ENCODE results near the gene F8A1.
"Not testable (repeated sequence)": the region's sequence is repeated elsewhere in the genome, so short reads cannot be mapped to it uniquely, and the experiment has no call there.

F8A1 gene

DNA sequence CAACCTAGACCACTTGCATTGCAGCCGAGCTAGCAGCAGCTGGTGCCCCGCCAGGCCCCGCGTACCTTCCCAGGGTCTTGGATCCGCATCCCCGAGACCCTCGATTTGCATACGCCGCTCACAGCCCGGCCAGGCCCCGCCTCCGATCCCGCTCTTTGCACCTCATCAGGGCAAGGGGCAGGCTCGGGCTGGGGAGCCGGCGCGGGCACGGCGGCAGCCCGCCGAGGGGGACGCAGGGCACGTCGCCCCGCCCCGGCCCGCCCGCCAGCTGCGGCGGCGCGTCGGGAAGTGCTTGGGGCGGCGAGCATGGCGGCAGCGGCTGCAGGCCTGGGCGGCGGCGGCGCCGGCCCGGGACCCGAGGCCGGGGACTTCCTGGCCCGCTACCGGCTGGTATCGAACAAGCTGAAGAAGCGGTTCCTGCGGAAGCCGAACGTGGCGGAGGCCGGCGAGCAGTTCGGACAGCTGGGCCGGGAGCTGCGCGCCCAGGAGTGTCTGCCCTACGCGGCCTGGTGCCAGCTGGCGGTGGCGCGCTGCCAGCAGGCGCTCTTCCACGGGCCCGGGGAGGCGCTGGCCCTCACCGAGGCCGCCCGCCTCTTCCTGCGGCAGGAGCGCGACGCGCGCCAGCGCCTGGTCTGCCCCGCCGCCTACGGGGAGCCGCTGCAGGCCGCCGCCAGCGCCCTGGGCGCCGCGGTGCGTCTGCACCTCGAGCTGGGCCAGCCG lies at the start of gene F8A1:
Gene F8A1, plus strand, starts transcription at position 287 of the 720 bp plus-strand sequence. Its CDS starts 20 bp downstream, at position 307.
- FAIRE-seq; DNase-seq (ENCODE audit: low spot score): not testable (repeated sequence)

DNA sequence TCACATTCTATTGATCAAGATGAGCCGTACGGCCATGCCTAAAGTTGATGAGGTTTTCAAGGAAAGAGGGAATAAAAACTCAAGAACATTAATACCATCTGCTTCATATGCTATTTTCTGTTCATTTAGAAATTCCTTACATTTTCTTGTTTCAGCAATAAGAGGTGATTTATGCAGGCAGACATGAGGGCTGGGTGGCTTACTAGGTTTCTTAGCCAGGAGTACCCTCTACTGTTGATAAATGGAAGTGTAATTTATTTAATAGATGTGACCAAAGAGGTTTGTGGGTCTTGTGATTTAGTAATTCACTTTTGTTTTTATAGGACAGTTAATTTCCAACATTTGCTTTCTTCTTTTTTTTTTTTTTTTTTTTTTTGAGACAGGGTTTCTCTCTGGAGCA lies 45.3 kb upstream of the F8A1 start:
- FAIRE-seq: peak; percentile 85
- DNase-seq (ENCODE audit: low spot score): peak; percentile 55

DNA sequence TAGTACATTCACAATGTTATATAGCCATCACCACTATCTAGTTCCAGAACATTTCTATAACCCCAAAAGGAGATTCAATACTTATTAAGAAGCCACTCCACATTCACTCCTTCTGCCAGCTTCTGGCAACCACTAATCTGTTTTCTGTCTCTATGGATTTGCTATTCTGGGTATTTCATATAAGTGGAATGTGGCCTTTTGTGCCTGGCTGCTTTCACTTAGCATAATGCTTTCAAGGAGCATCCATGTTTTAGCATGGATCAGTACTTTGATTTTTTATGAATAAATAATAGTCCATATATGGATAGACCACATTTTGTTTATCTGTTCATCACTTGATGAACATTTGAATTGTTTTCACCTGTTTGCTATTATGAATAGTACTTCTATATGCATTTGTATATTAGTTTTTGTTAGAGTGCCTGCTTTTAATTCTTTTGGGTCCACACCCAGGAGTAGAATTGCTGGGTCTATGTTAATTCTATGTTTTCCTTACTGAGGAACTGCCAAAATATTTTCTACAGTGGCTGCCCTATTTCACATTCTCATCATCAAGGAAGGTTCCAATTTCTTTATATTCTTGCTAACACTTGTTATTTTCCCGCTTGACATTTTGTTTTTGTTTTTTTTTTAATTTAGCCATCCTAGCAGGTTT lies 35.1 kb upstream of the F8A1 start:
- FAIRE-seq: no peak

DNA sequence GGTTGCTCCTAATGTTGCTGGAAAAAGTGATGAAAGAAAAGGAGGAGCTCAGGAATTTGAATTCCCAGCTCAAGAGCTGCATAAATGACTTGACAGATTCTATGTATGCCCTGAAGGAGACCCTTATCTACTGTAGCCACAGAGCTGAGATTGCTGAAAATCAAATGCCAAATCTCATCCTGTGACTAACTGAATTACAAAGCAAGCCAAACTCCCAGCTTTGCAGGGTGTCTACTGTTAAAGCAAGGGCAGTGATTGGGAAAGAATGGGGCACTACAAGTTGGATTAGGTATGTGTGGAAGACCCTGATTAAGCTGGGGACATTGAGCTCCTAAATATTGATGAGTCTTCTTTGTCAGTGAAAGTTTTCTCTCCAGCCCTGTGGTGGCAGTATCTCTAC lies 30.9 kb upstream of the F8A1 start:
- FAIRE-seq: no peak
- no peak for DNase-seq (ENCODE audit: low spot score)

More for the DNA sequence above, 35.1 kb upstream of the F8A1 start:
- no peak for DNase-seq (ENCODE audit: low spot score)

DNA sequence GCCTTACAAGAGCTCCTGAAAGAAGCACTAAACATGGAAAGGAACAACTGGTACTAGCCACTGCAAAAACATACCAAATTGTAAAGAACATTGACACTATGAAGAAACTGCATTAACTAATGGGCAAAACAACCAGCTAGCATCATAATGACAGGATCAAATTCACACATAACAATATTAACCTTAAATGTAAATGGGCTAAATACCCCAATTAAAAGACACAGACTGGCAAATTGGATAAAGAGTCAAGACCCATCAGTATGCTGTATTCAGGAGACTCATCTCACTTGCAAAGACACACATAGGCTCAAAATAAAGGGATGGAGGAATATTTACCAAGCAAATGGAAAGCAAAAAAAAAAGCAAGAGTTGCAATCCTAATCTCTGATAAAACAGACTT lies 17.6 kb upstream of the F8A1 start:
- FAIRE-seq: not testable (repeated sequence)

DNA sequence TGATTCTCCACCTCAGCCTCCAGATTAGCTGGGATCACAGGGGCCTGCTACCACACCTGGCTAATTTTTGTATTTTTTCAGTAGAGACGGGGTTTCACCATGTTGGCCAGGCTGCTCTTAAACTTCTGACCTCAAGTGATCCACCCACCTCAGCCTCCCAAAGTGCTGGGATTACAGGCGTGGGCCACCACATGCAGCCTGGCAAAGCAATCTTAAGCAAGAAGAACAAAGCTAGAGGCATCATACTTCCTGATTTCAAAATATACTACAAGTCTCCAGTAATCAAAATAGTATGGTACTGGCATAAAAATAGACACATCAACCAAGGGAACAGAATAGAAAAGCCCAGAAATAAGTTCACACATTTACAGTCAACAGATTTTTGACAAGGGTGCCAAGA lies 12.8 kb upstream of the F8A1 start:
- FAIRE-seq (no peak), DNase-seq (ENCODE audit: low spot score) (no peak)

More for the DNA sequence above, 17.6 kb upstream of the F8A1 start:
- not testable (repeated sequence) for DNase-seq (ENCODE audit: low spot score)

DNA sequence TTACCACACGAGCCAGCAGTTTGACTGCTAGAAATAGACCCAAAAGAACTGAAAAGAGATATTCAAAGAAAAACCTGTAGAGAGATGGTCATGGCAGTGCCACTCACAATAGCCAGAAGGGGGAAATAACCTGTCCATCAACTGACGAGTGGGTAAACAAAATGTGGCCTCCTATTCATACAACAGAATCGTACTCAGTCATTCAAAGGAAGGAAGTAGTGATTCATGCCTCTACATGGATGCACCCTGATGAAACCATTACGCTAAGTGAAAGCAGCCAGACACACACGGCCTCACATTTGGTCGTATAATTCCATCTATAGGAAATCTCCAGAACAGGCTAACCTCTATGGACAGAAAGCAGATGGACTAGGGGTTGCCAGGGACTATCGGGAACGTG lies 2.1 kb upstream of the F8A1 start:
- FAIRE-seq: not testable (repeated sequence)

DNA sequence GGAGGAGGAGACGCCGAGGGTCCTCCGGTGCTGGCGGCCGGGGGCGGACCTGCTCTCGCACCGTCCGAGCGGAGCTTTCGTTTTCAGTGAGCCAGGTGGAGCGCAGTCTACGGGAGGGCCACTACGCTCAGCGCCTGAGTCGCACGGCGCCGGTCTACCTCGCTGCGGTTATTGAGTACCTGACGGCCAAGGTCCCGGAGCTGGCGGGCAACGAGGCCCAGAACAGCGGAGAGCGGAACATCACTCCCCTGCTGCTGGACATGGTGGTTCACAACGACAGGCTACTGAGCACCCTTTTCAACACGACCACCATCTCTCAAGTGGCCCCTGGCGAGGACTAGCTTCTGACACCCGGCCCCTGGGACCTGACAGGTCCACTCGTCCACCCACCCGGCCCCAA lies 1.1 kb upstream of the F8A1 start:
- FAIRE-seq: not testable (repeated sequence)

More for the DNA sequence above, 2.1 kb upstream of the F8A1 start:
- DNase-seq (ENCODE audit: low spot score): not testable (repeated sequence)

DNA sequence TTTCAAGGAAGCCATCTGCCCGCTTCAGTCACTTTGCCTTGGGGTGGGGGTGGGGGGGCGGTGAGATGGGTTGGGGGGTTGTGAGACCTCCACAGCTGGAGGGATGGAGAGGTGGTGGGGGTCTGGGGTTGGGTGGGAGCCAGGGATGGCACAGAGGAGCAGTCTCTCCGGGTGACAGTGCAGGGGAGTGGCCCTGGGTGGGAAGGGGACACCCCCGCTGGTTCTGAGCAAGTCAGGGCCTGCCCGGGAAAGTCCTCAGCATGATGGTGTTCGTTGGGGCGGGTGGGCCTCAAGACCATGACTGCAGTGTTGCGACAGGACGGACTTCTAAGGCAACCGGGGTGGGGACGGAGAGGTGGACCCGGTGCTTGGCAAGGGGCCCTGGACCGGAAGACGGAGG lies 606 bp upstream of the F8A1 start:
- not testable (repeated sequence) for FAIRE-seq; DNase-seq (ENCODE audit: low spot score)

More for the DNA sequence above, 1.1 kb upstream of the F8A1 start:
- not testable (repeated sequence) for DNase-seq (ENCODE audit: low spot score)

DNA sequence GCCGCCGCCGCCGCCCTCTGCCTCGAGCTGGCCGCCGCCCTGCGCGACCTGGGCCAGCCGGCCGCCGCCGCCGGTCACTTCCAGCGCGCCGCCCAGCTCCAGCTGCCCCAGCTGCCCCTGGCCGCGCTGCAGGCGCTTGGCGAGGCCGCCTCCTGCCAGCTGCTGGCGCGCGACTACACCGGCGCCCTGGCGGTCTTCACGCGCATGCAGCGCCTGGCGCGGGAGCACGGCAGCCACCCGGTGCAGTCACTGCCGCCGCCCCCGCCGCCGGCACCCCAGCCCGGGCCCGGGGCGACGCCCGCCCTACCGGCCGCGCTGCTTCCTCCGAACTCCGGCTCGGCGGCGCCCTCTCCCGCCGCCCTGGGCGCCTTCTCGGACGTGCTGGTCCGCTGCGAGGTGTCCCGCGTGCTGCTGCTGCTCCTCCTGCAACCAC lies 650 bp downstream of the F8A1 start:
- FAIRE-seq; DNase-seq (ENCODE audit: low spot score): not testable (repeated sequence)

DNA sequence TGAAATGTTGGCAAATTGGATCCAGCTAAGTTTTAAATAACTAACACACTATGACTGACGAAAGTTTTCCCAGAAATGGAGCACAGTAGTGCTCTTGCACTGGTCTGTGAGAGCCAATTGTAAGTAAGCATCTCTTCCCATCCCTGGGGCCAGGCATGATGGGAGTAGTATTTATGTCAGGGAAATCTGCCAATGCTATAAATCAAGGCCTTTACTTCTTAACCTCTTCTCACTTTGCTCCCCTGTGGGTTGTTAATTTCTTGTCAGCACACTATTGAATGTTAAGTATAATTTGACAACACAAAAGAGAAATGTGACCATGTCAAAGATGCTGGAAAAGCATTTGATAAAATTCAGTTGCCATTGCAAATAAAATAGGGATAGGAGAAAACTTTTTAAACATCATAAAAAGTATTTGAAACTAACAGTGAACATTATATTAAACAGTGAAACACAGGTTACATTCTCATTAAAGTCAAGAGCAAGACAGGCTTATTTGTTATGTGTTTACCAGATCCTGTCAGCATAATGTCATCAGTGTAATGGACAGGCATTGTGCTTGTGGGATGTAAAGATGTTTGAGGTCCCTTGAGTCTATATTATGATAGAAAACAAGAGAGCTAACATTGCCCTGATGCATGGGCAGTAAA lies 5.0 kb downstream of the F8A1 start:
- FAIRE-seq: no peak
- DNase-seq (ENCODE audit: low spot score): no peak

DNA sequence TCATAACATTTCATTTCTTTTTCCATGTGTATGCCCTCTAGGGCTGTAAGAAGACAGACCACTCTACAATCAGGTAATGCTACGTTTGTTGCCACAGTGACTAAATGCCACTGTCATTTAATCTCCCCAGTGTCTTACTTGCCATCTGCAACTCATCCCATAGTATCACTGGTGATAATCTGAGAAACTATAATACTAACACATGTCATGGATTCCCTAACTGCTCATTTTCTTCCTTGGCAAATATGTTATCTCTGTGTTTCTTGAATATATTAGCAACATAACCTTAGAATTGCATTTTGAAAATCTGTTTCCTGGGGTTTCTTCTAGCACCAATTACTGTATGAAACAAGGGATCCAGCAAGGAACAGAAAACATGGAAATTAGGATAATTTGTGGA lies 6.1 kb downstream of the F8A1 start:
- FAIRE-seq (no peak), DNase-seq (ENCODE audit: low spot score) (no peak)

DNA sequence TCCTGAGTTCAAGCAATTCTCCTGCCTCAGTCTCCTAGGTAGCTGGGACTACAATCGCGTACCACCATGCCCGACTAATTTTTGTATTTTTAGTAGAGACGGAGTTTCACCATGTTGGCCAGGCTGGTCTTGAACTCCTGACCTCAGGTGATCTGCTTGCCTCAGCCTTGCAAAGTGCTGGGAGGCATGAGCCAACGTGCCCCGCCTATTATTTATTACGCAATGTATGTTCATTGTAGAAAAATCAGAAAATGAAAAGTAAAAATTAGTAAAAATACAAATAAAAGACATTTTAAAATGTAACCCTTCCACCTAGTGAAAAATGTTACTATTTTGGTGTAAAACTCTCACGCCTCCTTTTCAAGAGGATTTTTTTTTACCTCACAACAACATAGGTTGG lies 14.2 kb downstream of the F8A1 start:
- FAIRE-seq (no peak), DNase-seq (ENCODE audit: low spot score) (no peak)

DNA sequence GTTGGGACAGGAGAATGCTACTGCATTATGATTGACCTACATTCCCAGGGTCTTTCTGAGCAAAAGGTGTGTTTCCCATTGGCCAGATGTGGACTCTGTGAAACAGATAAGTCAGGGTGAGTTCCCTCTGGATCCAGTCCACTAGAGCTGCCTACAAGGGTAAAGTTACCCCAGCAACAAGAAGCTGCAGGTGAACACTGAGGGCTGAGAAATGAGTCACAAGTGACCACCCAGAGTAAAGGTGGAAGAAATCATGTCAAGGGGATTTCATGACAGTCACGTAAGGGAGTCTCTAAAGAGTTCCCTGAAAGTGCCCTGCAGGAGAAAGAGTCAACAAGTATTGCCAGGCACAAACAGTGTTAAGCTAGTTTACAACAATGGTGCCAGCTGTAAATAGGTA lies 16.3 kb downstream of the F8A1 start:
- DNase-seq (ENCODE audit: low spot score) (no peak), FAIRE-seq (no peak)

DNA sequence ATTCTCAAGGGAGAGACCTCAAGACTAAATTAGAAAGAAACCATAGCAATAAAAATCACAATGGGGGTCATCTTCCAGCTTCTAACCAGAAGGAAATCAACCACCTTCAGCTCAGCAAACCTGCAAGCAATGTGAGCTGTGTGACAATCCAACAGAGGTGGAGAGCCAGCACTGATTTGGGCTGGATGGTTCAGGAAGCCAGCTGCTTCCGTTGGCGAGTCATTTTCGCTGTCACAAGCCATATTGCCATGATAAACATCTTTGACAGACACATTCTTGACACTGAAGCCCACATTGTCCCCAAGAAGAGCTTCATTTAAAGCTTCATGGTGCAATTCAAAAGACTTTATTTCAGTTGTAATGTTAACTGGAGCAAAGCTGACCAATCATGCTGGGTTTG lies 22.7 kb downstream of the F8A1 start:
- no peak for DNase-seq (ENCODE audit: low spot score)
- FAIRE-seq: no peak

DNA sequence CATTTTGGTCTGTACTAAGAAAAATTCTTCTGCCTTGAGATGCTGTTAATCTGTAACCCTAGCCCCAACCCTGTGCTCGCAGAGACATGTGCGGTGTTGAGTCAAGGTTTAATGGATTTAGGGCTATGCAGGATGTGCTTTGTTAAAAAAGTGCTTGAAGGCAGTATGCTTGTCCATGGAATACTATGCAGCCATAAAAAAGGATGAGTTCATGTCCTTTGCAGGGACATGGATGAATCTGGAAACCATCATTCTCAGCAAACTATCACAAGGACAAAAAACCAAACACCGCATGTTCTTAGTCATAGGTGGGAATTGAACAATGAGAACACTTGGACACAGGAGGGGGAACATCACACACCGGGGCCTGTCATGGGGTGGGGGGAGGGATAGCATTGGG lies 23.9 kb downstream of the F8A1 start:
- not testable (repeated sequence) for DNase-seq (ENCODE audit: low spot score); FAIRE-seq

DNA sequence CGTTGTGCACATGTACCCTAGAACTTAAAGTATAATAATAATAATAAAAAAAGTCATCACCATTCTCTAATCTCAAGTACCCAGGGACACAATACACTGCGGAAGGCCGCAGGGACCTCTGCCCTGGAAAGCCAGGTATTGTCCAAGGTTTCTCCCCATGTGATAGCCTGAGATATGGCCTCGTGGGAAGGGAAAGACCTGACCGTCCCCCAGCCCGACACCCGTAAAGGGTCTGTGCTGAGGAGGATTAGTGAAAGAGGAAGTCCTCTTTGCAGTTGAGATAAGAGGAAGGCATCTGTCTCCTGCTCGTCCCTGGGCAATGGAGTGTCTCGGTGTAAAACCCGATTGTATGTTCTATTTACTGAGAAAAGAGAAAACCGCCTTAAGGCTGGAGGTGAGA lies 24.4 kb downstream of the F8A1 start:
- FAIRE-seq: not testable (repeated sequence)

DNA sequence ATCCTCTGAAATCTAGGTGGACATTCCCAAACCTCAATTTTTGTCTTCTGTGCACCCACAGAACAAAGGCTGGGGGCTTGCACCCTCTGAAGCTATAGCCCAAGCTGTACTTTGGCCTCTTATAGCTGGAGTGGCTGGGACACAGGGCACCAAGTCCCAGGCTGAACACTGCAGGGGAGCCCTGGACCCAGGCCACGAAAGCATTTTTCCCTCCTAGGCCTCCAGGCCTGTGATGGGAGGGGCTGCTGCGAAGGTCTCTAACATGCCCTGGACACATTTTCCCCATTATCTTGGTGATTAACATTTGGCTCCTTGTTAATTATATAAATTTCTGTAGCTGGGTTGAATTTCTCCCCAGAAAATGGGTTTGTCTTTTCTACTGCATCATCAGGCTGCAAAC lies 27.9 kb downstream of the F8A1 start:
- DNase-seq (ENCODE audit: low spot score) (no peak), FAIRE-seq (no peak)

More for the DNA sequence above, 24.4 kb downstream of the F8A1 start:
- not testable (repeated sequence) for DNase-seq (ENCODE audit: low spot score)

DNA sequence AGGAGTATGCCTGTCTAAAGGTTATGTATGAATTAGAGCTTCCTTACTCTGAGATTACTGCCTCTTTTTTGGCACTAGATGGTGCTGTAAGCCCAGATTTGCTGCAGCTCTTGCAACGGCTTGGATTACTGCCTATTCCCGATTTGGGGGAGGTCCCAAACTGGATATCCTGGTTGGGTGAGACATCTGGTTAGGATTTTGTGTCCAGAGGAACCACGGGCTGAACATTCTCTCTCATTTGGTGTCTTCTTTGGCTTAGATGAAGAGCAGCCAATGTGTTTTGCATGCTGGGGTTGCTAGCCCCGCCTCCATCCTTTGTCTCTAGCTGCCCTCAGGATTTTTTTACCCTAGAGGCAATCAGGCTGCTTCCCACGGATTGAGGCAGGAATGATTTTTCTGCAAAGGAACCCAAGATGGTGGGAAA lies 31.9 kb downstream of the F8A1 start:
- DNase-seq (ENCODE audit: low spot score) (peak; percentile 34), FAIRE-seq (peak; percentile 74)

DNA sequence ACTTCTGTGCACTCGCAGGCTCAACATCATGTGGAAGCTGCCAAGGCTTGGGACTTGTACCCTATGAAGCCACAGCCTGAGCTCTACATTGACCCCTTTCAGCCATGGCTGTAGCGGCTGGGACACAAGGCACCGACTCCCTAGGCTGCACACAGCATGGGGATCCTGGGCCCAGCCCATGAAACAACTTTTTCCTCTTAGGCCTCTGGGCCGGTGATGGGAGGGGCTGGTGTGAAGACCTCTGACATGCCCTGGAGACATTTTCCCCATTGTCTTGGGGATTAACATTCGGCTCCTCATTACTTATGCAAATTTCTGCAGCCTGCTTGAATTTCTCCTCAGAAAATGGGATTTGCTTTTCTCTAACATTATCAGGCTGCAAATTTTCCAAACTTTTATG lies 38.6 kb downstream of the F8A1 start:
- not testable (repeated sequence) for DNase-seq (ENCODE audit: low spot score); FAIRE-seq
